IMR-90 (cell line): ENCODE data around the gene USP30. TPM values are rescaled to one million over a fixed set of nuclear protein-coding genes. Genes with fewer than 3 reads are reported as not detected.

Experiments
- ATAC-seq: fragments of 200-7000 bp; cut with Tn5 transposase; 2 replicates; pipeline ENCODE4 v1.9.1; 2020; ENCODE audit warnings: low read depth, mild to moderate bottlenecking, moderate library complexity
- BruUV-seq: library from RNA; stranded (reverse); fragments of 400-500 nt; replicated peaks from 2 replicates; lab custom pipeline; 2021; lab: Mats Ljungman, UMichigan
- CTCF ChIA-PET: fragments of 300-600 bp; formaldehyde crosslinking; extraction: SDS; loops from one replicate; lab custom pipeline; 2021; ENCODE audit warnings: antibody characterized with exemption; lab: Yijun Ruan, JAX
- POLR2A ChIA-PET: fragments of 300-600 bp; sonication (Branson Sonifier 250); formaldehyde crosslinking; loops from one replicate; lab custom pipeline; 2022; ENCODE audit warnings: antibody characterized with exemption; ENCODE audit not compliant: unreplicated experiment; lab: Charles Lee
- DNase-seq: peaks from one replicate; pipeline ENCODE4 v3.0.0; 2013
- H2AFZ ChIP-seq: replicated peaks from 2 replicates; pipeline ENCODE3; 2013; ENCODE audit warnings: low read length, mild to moderate bottlenecking; ENCODE audit not compliant: poor library complexity
- H2AK5ac ChIP-seq: 2 replicates; pipeline ENCODE4 v1.6.1; 2013; ENCODE audit warnings: low read depth, low read length, inconsistent platforms
- H2AK9ac ChIP-seq: replicated peaks from 2 replicates; pipeline ENCODE3; 2013; ENCODE audit warnings: mild to moderate bottlenecking, low read depth, low read length, moderate library complexity; ENCODE audit not compliant: poor library complexity
- H2BK120ac ChIP-seq: 2 replicates; pipeline ENCODE4 v1.6.1; 2013; ENCODE audit warnings: low read depth, low read length, inconsistent platforms
- H2BK15ac ChIP-seq: 3 replicates; pipeline ENCODE4 v1.6.1; 2013; ENCODE audit warnings: low read depth, low read length, inconsistent platforms
- H2BK20ac ChIP-seq: 2 replicates; pipeline ENCODE4 v1.6.1; 2013; ENCODE audit warnings: low read depth, mild to moderate bottlenecking, inconsistent platforms, low read length, moderate library complexity
- H2BK5ac ChIP-seq: 2 replicates; pipeline ENCODE4 v1.6.1; 2013; ENCODE audit warnings: mild to moderate bottlenecking, low read depth, low read length, inconsistent platforms; ENCODE audit not compliant: poor library complexity, severe bottlenecking
- H3K14ac ChIP-seq: replicated peaks from 2 replicates; pipeline ENCODE4 v1.6.1; 2013; ENCODE audit warnings: low read depth, low read length, inconsistent platforms
- H3K18ac ChIP-seq: 2 replicates; pipeline ENCODE4 v1.6.1; 2013; ENCODE audit warnings: low read depth, low read length, control low read depth
- H3K23ac ChIP-seq: 2 replicates; pipeline ENCODE4 v1.6.1; 2013; ENCODE audit warnings: low read depth, low read length, inconsistent platforms
- H3K27ac ChIP-seq: 2 replicates; pipeline ENCODE4 v1.5.1; 2013; ENCODE audit warnings: mild to moderate bottlenecking, control low read depth, low read length; ENCODE audit not compliant: insufficient read depth
- H3K27me3 ChIP-seq: 2 replicates; pipeline ENCODE4 v1.6.1; 2013; ENCODE audit warnings: low read length; ENCODE audit not compliant: control insufficient read depth, insufficient read depth
- H3K36me3 ChIP-seq: 2 replicates; pipeline ENCODE4 v1.6.1; 2013; ENCODE audit warnings: low read length, mixed read lengths; ENCODE audit not compliant: control insufficient read depth, insufficient read depth
- H3K4ac ChIP-seq: 2 replicates; pipeline ENCODE4 v1.6.1; 2013; ENCODE audit warnings: low read depth, low read length, inconsistent platforms
- H3K4me1 ChIP-seq: 2 replicates; pipeline ENCODE4 v1.6.1; 2013; ENCODE audit warnings: low read length, mixed read lengths; ENCODE audit not compliant: control insufficient read depth, insufficient read depth
- H3K4me2 ChIP-seq: 2 replicates; pipeline ENCODE4 v1.6.1; 2013; ENCODE audit warnings: low read depth, mild to moderate bottlenecking, control low read depth, low read length, moderate library complexity
- H3K4me3 ChIP-seq: 2 replicates; pipeline ENCODE4 v1.5.1; 2013; ENCODE audit warnings: low read depth, mild to moderate bottlenecking, control low read depth, low read length, moderate library complexity; ENCODE audit not compliant: insufficient read depth
- H3K56ac ChIP-seq: 2 replicates; pipeline ENCODE4 v1.6.1; 2013; ENCODE audit warnings: low read length, inconsistent platforms; ENCODE audit not compliant: insufficient read depth; ENCODE audit errors: extremely low read depth
- H3K79me1 ChIP-seq, 2 experiments: 2 replicates each; pipeline ENCODE4 v1.6.1; 2013; ENCODE audit warnings: low read length in 2 of 2, inconsistent platforms in 1 of 2, low read depth in 1 of 2
- H3K9ac ChIP-seq: 2 replicates; pipeline ENCODE4 v1.6.1; 2013; ENCODE audit warnings: low read depth, low read length, control low read depth
- H3K9me1 ChIP-seq: 2 replicates; pipeline ENCODE4 v1.6.1; 2013; ENCODE audit warnings: low read length, inconsistent platforms; ENCODE audit not compliant: insufficient read depth
- H3K9me3 ChIP-seq: 2 replicates; pipeline ENCODE4 v1.6.1; 2013; ENCODE audit warnings: low read length; ENCODE audit not compliant: control insufficient read depth, insufficient read depth
- H4K20me1 ChIP-seq: 2 replicates; pipeline ENCODE4 v1.6.1; 2013; ENCODE audit warnings: low read length, inconsistent platforms; ENCODE audit not compliant: insufficient read depth
- H4K5ac ChIP-seq: 2 replicates; pipeline ENCODE4 v1.6.1; 2013; ENCODE audit warnings: mild to moderate bottlenecking, low read depth, low read length, control low read depth
- H4K8ac ChIP-seq, 2 experiments: 2 replicates each; pipeline ENCODE4 v1.6.1; 2013; ENCODE audit warnings: low read depth in 2 of 2, low read length in 2 of 2, control low read depth in 1 of 2, inconsistent platforms in 1 of 2
- H4K91ac ChIP-seq: 2 replicates; pipeline ENCODE4 v1.6.1; 2013; ENCODE audit warnings: low read depth, low read length, inconsistent platforms; ENCODE audit not compliant: insufficient read depth
- CEBPB ChIP-seq: IDR thresholded peaks from 2 replicates; pipeline ENCODE4 v1.6.1; 2012; ENCODE audit warnings: low read depth, low read length, improper control_type of control experiment
- FOS ChIP-seq: fragments of 150-350 bp; IDR thresholded peaks from 2 replicates; pipeline ENCODE4 v1.6.1; 2016; ENCODE audit warnings: low read depth, low read length
- MAFK ChIP-seq: IDR thresholded peaks from 2 replicates; pipeline ENCODE4 v1.6.1; 2012; ENCODE audit warnings: low read depth, low read length, improper control_type of control experiment
- POLR2A ChIP-seq: IDR thresholded peaks from 2 replicates; pipeline ENCODE4 v1.6.1; 2012; ENCODE audit warnings: mild to moderate bottlenecking, low read depth, low read length
- RAD21 ChIP-seq: IDR thresholded peaks from 2 replicates; pipeline ENCODE4 v1.6.1; 2012; ENCODE audit warnings: low read length, improper control_type of control experiment
- RCOR1 ChIP-seq: IDR thresholded peaks from 2 replicates; pipeline ENCODE4 v1.6.1; 2012; ENCODE audit warnings: mild to moderate bottlenecking, low read length, improper control_type of control experiment; ENCODE audit not compliant: insufficient replicate concordance
- WGBS, 2 experiments: methylation state at CpG; one replicate each; pipeline versions ENCODE4 v1.1.5 to v1.1.7; 2013; ENCODE audit warnings: missing lambda C conversion rate in 2 of 2; ENCODE audit not compliant: insufficient read length in 1 of 2; ENCODE audit errors: extremely low coverage in 2 of 2; 5-methylcytosine and 5-hydroxymethylcytosine counted together
- dilution Hi-C: fragments of 300-500 bp; cut with HindIII; formaldehyde crosslinking; loops from one replicate; pipeline ENCODE4 v1.14.3; 2018; ENCODE audit warnings: low sequenced_read_pairs; ENCODE audit not compliant: unreplicated experiment
- in situ Hi-C: fragments of 300-500 bp; cut with MboI; formaldehyde crosslinking; loops from 3 replicates; pipeline ENCODE4 v1.14.3; 2019; ENCODE audit warnings: low sequenced_read_pairs, inconsistent platforms, mixed read lengths
- intact Hi-C: fragments of 100-400 bp; cut with micrococcal nuclease; formaldehyde crosslinking; loops from 2 replicates; pipeline ENCODE4 v1.10.0; 2022
- polyA plus RNA-seq, 3 experiments: library from polyadenylated mRNA; depleted of rRNA; stranded (reverse); fragments of >200 nt; gene quantifications; 2 replicates each; pipeline ENCODE4 v1.2.3, GENCODE V29; 2012; ENCODE audit warnings: low replicate concordance in 1 of 3
- total RNA-seq: library from RNA; depleted of rRNA; stranded (reverse); fragments of >200 nt; gene quantifications from 2 replicates; pipeline ENCODE4 v1.2.3, GENCODE V29; 2012
- TF ChIP-seq, protein P1 (sequence below): conservative IDR thresholded peaks from 2 replicates; pipeline ENCODE4 v1.5.1; 2012; ENCODE audit warnings: mild to moderate bottlenecking, low read depth, low read length, improper control_type of control experiment
- TF ChIP-seq, protein P2 (sequence below): fragments of 150-350 bp; IDR thresholded peaks from 2 replicates; pipeline ENCODE4 v1.6.1; 2016; ENCODE audit warnings: low read depth, mild to moderate bottlenecking, low read length, moderate library complexity, borderline replicate concordance
- TF ChIP-seq, protein P3 (sequence below): fragments of 150-350 bp; IDR thresholded peaks from 2 replicates; pipeline ENCODE4 v1.6.1; 2017; ENCODE audit warnings: mild to moderate bottlenecking, antibody characterized with exemption, low read length, low read depth

Gene USP30
- total and polyA plus RNA-seq, 2 of the 4 experiments (the other 2 are of a cell fraction) = 10.4 to 11.2 TPM

DNA sequence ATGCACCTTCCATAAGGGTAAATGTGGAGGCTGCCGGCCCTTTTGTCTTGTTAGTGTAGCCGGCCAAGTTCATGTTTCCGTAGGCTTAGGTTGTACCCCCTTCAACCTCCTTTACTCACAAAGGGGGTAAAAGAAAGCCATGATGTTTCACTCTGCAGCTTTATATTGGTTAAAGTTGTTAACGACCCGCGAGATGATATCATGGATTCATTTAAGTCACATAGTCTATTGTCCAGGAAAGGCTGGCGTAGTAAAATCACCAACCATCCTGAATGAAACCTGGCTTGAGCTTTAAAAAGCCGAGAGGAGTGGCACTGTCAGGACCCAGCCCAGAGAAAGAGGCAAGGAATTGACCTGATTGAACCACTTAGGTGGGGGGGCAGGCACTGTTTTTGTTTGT is 46.3 kb downstream of the USP30 start (continued):
- TF ChIP-seq, protein P1, sequence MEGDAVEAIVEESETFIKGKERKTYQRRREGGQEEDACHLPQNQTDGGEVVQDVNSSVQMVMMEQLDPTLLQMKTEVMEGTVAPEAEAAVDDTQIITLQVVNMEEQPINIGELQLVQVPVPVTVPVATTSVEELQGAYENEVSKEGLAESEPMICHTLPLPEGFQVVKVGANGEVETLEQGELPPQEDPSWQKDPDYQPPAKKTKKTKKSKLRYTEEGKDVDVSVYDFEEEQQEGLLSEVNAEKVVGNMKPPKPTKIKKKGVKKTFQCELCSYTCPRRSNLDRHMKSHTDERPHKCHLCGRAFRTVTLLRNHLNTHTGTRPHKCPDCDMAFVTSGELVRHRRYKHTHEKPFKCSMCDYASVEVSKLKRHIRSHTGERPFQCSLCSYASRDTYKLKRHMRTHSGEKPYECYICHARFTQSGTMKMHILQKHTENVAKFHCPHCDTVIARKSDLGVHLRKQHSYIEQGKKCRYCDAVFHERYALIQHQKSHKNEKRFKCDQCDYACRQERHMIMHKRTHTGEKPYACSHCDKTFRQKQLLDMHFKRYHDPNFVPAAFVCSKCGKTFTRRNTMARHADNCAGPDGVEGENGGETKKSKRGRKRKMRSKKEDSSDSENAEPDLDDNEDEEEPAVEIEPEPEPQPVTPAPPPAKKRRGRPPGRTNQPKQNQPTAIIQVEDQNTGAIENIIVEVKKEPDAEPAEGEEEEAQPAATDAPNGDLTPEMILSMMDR = no peak

DNA sequence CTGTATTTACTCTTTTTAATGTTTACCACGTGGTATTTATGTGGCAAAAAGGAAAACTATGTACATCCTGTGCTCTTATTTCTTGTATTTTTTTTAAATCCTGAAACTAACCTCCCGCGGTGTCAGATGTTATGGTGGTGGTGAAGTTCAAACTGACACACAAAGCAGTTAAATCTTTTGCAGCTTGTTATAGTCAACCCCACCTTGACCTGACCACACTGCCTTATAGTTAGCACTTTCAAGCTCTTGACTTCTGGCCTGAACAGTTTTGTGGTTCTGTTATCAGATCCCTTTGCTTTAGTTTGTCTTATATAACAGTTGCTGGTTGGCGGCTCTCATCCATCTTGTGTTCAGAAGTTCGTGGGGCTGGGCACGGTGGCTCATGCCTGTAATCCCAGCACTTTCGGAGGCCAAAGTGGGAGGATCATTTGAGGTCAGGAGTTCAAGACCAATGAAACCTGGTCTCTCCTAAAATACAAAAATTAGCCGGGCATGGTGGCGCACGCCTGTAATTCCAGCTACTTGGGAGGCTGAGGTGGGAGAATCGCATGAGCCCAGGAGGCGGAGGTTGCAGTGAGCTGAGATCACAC is 47.1 kb downstream of the USP30 start:
- WGBS, 2 experiments = no CpG with 5 or more reads among the region's 12 CpGs
- dilution Hi-C loops (no loop called here), in situ Hi-C loops (loop anchor here (10.0 to 25.0 kb wide), 2 partner anchors 295 to 462 kb away; partner anchors contain the start of gene SELPLG), intact Hi-C loops (loop anchor here (10.0 kb wide), 3 partner anchors 145 to 435 kb away; partner anchors contain the start of gene SSH1)
- H2BK120ac ChIP-seq = no peak overlapping the region
- ChIA-PET POLR2A (interaction anchor here (0.5 kb wide), 1 partner anchor 250 kb away, joined by 3 read pairs; no protein-coding TSS in a partner anchor), CTCF (interaction anchor here (1.3 to 1.7 kb wide), 2 partner anchors 12 to 286 kb away, joined by 5 to 10 read pairs; no protein-coding TSS in a partner anchor)
- H4K5ac ChIP-seq = no peak overlapping the region
- H3K79me1 ChIP-seq = peaks cover 14 to 28% of the 10 kb centered on the region in 2 experiments
- no peak overlapping the region for H2AK9ac ChIP-seq
- no peak overlapping the region for H3K14ac ChIP-seq
- no peak overlapping the region for H4K8ac ChIP-seq
- H4K20me1 ChIP-seq = no peaks in the 10 kb centered on the region
- peaks cover 20% of the 10 kb centered on the region for H3K36me3 ChIP-seq
- no peak overlapping the region for H2BK5ac ChIP-seq
- no peak overlapping the region for H2AK5ac ChIP-seq
- H3K4me2 ChIP-seq = peak overlapping the region; percentile 36
- 0 out of 2 replicates have a peak, but pooled peaks cover 3% of the 10 kb centered on the region for H3K9me1 ChIP-seq
- DNase-seq = no peak
- no peak overlapping the region for H3K4ac ChIP-seq
- no peaks in the 10 kb centered on the region for H3K4me1 ChIP-seq
- no peak overlapping the region for H3K56ac ChIP-seq
- no TSS peak for BruUV-seq
- H2AFZ ChIP-seq = no peak overlapping the region
- H3K27ac ChIP-seq = no peak overlapping the region
- H3K9me3 ChIP-seq = no peaks in the 10 kb centered on the region
- H2BK20ac ChIP-seq = no peak overlapping the region
- H3K27me3 ChIP-seq = no peaks in the 10 kb centered on the region
- no peak for ATAC-seq
- no peak overlapping the region for H3K9ac ChIP-seq
- H2BK15ac ChIP-seq = no peak overlapping the region
- no peak overlapping the region for H3K18ac ChIP-seq
- H4K91ac ChIP-seq = no peak overlapping the region
- H3K4me3 ChIP-seq = no peak overlapping the region
- peak overlapping the region; percentile 38; the same call in 1 of the 2 replicates for H3K23ac ChIP-seq
- TF ChIP-seq MAFK (no peak), CEBPB (no peak), POLR2A (no peak), FOS (no peak), RCOR1 (no peak), RAD21 (no peak)
- TF ChIP-seq, protein P2, sequence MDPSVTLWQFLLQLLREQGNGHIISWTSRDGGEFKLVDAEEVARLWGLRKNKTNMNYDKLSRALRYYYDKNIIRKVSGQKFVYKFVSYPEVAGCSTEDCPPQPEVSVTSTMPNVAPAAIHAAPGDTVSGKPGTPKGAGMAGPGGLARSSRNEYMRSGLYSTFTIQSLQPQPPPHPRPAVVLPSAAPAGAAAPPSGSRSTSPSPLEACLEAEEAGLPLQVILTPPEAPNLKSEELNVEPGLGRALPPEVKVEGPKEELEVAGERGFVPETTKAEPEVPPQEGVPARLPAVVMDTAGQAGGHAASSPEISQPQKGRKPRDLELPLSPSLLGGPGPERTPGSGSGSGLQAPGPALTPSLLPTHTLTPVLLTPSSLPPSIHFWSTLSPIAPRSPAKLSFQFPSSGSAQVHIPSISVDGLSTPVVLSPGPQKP = no peak
- TF ChIP-seq, protein P3, sequence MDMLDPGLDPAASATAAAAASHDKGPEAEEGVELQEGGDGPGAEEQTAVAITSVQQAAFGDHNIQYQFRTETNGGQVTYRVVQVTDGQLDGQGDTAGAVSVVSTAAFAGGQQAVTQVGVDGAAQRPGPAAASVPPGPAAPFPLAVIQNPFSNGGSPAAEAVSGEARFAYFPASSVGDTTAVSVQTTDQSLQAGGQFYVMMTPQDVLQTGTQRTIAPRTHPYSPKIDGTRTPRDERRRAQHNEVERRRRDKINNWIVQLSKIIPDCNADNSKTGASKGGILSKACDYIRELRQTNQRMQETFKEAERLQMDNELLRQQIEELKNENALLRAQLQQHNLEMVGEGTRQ = no peak
- TF ChIP-seq, protein P1 = no peak
